ENCODE results near the gene TARP.

Gene TARP

GRCh38 chr7:38229884-38230642 lies 43.4 kb downstream of the TARP start:
- no peak overlapping the region for H3K4me3 ChIP-seq
- no peaks in the 10 kb centered on the region for H3K27me3 ChIP-seq
- WGBS, 4 donors, result 85 to 90% (median 89%) methylated on average over 6 of the region's 6 CpGs
- intact Hi-C loops (cut with DNase I), result loop anchor here in 2 of 10 donors (10.0 kb wide), 1 partner anchor 85 kb away; no protein-coding TSS in a partner anchor
- H3K36me3 ChIP-seq, result peaks cover 3 to 74% (median 41%) of the 10 kb centered on the region in 9 donors
- DNase-seq (no peak), ATAC-seq (no peak)
- H3K27ac ChIP-seq, result peak overlapping the region in 1 of 12 donors; percentile 30
- TF ChIP-seq POLR2A (IDR thresholded peaks at IDR 0.05) (no peak), CTCF (IDR thresholded peaks at IDR 0.05) (no peak)
- no peaks in the 10 kb centered on the region for H3K9me3 ChIP-seq
- peaks cover 0 to 17% (median 0%) of the 10 kb centered on the region in 12 donors for H3K4me1 ChIP-seq

GRCh38 chr7:38229386-38229785 lies 44.0 kb downstream of the TARP start:
- H3K36me3 ChIP-seq, result peaks cover 3 to 81% (median 48%) of the 10 kb centered on the region in 9 donors
- intact Hi-C loops (cut with DNase I), result loop anchor here in 2 of 10 donors (10.0 kb wide), 1 partner anchor 85 kb away; no protein-coding TSS in a partner anchor
- 90 to 97% (median 95%) methylated on average over 6 of the region's 6 CpGs for WGBS, 4 donors

GRCh38 chr7:38224392-38224791 lies 49.0 kb downstream of the TARP start:
- ATAC-seq (no peak), DNase-seq (no peak)
- intact Hi-C loops (cut with DNase I), result loop anchor here in 9 of 10 donors (5.0 to 10.0 kb wide), 4 partner anchors 90 to 322 kb away; partner anchors contain the start of gene SFRP4 (in 4 of the 9)
- H3K27ac ChIP-seq, result no peak overlapping the region
- H3K36me3 ChIP-seq, result peaks cover 3 to 86% (median 50%) of the 10 kb centered on the region in 9 donors
- no peaks in the 10 kb centered on the region for H3K9me3 ChIP-seq
- no peaks in the 10 kb centered on the region for H3K27me3 ChIP-seq
- 89 to 95% (median 93%) methylated on average over 5 of the region's 5 CpGs for WGBS, 4 donors
- TF ChIP-seq CTCF (IDR thresholded peaks at IDR 0.05) (no peak), POLR2A (IDR thresholded peaks at IDR 0.05) (no peak)
- H3K4me1 ChIP-seq, result peaks cover 0 to 10% (median 0%) of the 10 kb centered on the region in 12 donors
- H3K4me3 ChIP-seq, result no peak overlapping the region

More at GRCh38 chr7:38229386-38229785, 44.0 kb downstream of the TARP start:
- ATAC-seq (no peak), DNase-seq (no peak)
- Histone ChIP-seq H3K9me3 (no peaks in the 10 kb centered on the region), H3K27ac (peak overlapping the region in 1 of 12 donors; percentile 30), H3K27me3 (no peaks in the 10 kb centered on the region), H3K4me1 (peaks cover 0 to 17% (median 0%) of the 10 kb centered on the region in 12 donors), H3K4me3 (no peak overlapping the region)
- no peak for TF ChIP-seq CTCF (IDR thresholded peaks at IDR 0.05)
- TF ChIP-seq POLR2A (IDR thresholded peaks at IDR 0.05), result no peak

- peaks cover 0 to 10% (median 0%) of the 10 kb centered on the region in 12 donors for H3K4me1 ChIP-seq
- peaks cover 0 to 86% (median 50%) of the 10 kb centered on the region in 9 donors for H3K36me3 ChIP-seq
- H3K9me3 ChIP-seq, result no peaks in the 10 kb centered on the region
- ATAC-seq (no peak), DNase-seq (no peak)
- TF ChIP-seq CTCF (IDR thresholded peaks at IDR 0.05) (no peak), POLR2A (IDR thresholded peaks at IDR 0.05) (no peak)
- intact Hi-C loops (cut with DNase I), result loop anchor here in 9 of 10 donors (2.0 to 10.0 kb wide), 6 partner anchors 91 to 323 kb away; partner anchors contain the start of gene SFRP4 (in 4 of the 9)
- peak overlapping the region in 1 of 12 donors; percentile 11 for H3K27ac ChIP-seq
- H3K4me3 ChIP-seq, result no peak overlapping the region
- H3K27me3 ChIP-seq, result no peaks in the 10 kb centered on the region
- 93 to 98% (median 97%) methylated on average over 2 of the region's 2 CpGs for WGBS, 4 donors
Measured at GRCh38 chr7:38223306-38223705, 50.1 kb downstream of the TARP start.
